Measurements from ENCODE around the gene DEFB118.

DEFB118 gene

DNA sequence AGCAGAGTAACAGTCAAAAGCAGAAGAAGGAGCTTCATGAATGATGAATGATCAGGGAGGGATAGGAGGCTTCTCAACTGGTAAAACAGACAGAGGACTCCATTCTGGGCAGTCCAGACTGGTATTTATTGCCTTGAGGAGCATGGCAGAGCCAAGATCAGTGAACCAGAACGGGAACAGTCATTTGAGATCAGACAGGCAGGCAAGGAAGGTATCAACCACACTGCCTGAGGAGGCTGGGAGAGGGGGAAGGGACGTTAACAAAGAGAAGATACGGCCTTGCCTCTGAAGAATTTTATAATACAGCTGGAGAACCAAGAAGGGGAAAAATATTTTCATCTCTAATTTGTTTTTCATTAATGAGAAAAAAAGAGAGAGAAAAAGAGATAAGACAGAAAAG lies 37.7 kb downstream of the DEFB118 start, which contains the start of gene DEFB121:
DEFB121 (minus strand) TSS at position 101 of the 400 bp plus-strand sequence; CDS start at position 38, 63 bp downstream.
- Histone ChIP-seq H3K27me3 (ENCODE audit: insufficient read depth, low read length) (no peaks in the 10 kb centered on the region), H3K79me2 (ENCODE audit: control insufficient read depth, insufficient read depth, low read length, poor library complexity) (no peaks in the 10 kb centered on the region), H3K23ac (ENCODE audit: low read length) (no peak within 1 kb of the TSS), H3K36me3 (ENCODE audit: control insufficient read depth in 1 of 2, insufficient read depth in 2 of 2, low read length in 2 of 2) (no peaks in the 10 kb centered on the region), H3K4me1 (ENCODE audit: control insufficient read depth in 1 of 2, insufficient read depth in 2 of 2, low read length in 2 of 2) (no peaks in the 10 kb centered on the region), H3K4me2 (ENCODE audit: low read length) (no peak within 1 kb of the TSS), H3K4me3 (ENCODE audit: low read depth, low read length) (no peak within 1 kb of the TSS), H3K79me1 (ENCODE audit: low read length) (no peaks in the 10 kb centered on the region), H2BK120ac (ENCODE audit: insufficient read depth, low read length, poor library complexity) (no peak within 1 kb of the TSS), H2BK5ac (ENCODE audit: low read depth, low read length, poor library complexity) (no peak within 1 kb of the TSS), H4K12ac (ENCODE audit: low read depth, low read length) (no peak within 1 kb of the TSS), H3K14ac (ENCODE audit: low read length) (no peak within 1 kb of the TSS), H3K9me3 (ENCODE audit: insufficient read depth, low read depth, low read length) (peaks cover 17% of the 10 kb centered on the region), H3K9ac (ENCODE audit: low read length) (no peak within 1 kb of the TSS), H3K4ac (ENCODE audit: low read depth, low read length) (no peak within 1 kb of the TSS), H2AK5ac (ENCODE audit: low read length) (no peak within 1 kb of the TSS), H3K18ac (ENCODE audit: low read length) (no peak within 1 kb of the TSS), H4K91ac (ENCODE audit: low read depth, low read length) (no peak within 1 kb of the TSS), H4K8ac (ENCODE audit: low read depth, low read length) (no peak within 1 kb of the TSS), H2BK12ac (ENCODE audit: low read length) (no peak within 1 kb of the TSS), H2AFZ (ENCODE audit: insufficient read depth, low read length, poor library complexity) (no peak within 1 kb of the TSS), H3K27ac (ENCODE audit: low read depth, low read length) (no peak within 1 kb of the TSS)
- WGBS (ENCODE audit: extremely low coverage, insufficient coverage, insufficient read length): no CpG with 5 or more reads among the region's 3 CpGs
- DNase-seq: no peak

GRCh38 chr20:31410011-31410410 lies 41.6 kb downstream of the DEFB118 start:
- H2AK5ac ChIP-seq (ENCODE audit: low read length): no peak overlapping the region
- no peak overlapping the region for H4K91ac ChIP-seq (ENCODE audit: low read depth, low read length)
- H2BK12ac ChIP-seq (ENCODE audit: low read length): no peak overlapping the region
- H3K4me2 ChIP-seq (ENCODE audit: low read length): no peak overlapping the region
- H3K36me3 ChIP-seq (ENCODE audit: control insufficient read depth in 1 of 2, insufficient read depth in 2 of 2, low read length in 2 of 2): no peaks in the 10 kb centered on the region
- no peak overlapping the region for H4K8ac ChIP-seq (ENCODE audit: low read depth, low read length)
- no peak overlapping the region for H3K4me3 ChIP-seq (ENCODE audit: low read depth, low read length)
- WGBS (ENCODE audit: extremely low coverage, insufficient coverage, insufficient read length): no CpG with 5 or more reads among the region's 1 CpG
- H3K79me1 ChIP-seq (ENCODE audit: low read length): no peaks in the 10 kb centered on the region
- no peak overlapping the region for H2BK120ac ChIP-seq (ENCODE audit: insufficient read depth, low read length, poor library complexity)
- no peak overlapping the region for H3K27ac ChIP-seq (ENCODE audit: low read depth, low read length)
- no peak overlapping the region for H3K23ac ChIP-seq (ENCODE audit: low read length)
- no peak overlapping the region for H4K12ac ChIP-seq (ENCODE audit: low read depth, low read length)
- no peaks in the 10 kb centered on the region for H3K27me3 ChIP-seq (ENCODE audit: insufficient read depth, low read length)
- H3K4ac ChIP-seq (ENCODE audit: low read depth, low read length): no peak overlapping the region
- H3K14ac ChIP-seq (ENCODE audit: low read length): no peak overlapping the region
- H3K79me2 ChIP-seq (ENCODE audit: control insufficient read depth, insufficient read depth, low read length, poor library complexity): no peaks in the 10 kb centered on the region
- DNase-seq: no peak
- H3K9me3 ChIP-seq (ENCODE audit: insufficient read depth, low read depth, low read length): peaks cover 17% of the 10 kb centered on the region
- H3K18ac ChIP-seq (ENCODE audit: low read length): no peak overlapping the region
- H2BK5ac ChIP-seq (ENCODE audit: low read depth, low read length, poor library complexity): no peak overlapping the region
- no peak overlapping the region for H2AFZ ChIP-seq (ENCODE audit: insufficient read depth, low read length, poor library complexity)
- no peaks in the 10 kb centered on the region for H3K4me1 ChIP-seq (ENCODE audit: control insufficient read depth in 1 of 2, insufficient read depth in 2 of 2, low read length in 2 of 2)
- no peak overlapping the region for H3K9ac ChIP-seq (ENCODE audit: low read length)

- Histone ChIP-seq H3K4me1 (ENCODE audit: control insufficient read depth in 1 of 2, insufficient read depth in 2 of 2, low read length in 2 of 2) (no peaks in the 10 kb centered on the region), H2AK5ac (ENCODE audit: low read length) (no peak overlapping the region), H2BK120ac (ENCODE audit: insufficient read depth, low read length, poor library complexity) (no peak overlapping the region), H2BK12ac (ENCODE audit: low read length) (no peak overlapping the region), H3K14ac (ENCODE audit: low read length) (no peak overlapping the region), H3K79me1 (ENCODE audit: low read length) (no peaks in the 10 kb centered on the region), H3K9me3 (ENCODE audit: insufficient read depth, low read depth, low read length) (peaks cover 10% of the 10 kb centered on the region), H3K79me2 (ENCODE audit: control insufficient read depth, insufficient read depth, low read length, poor library complexity) (no peaks in the 10 kb centered on the region), H3K27me3 (ENCODE audit: insufficient read depth, low read length) (no peaks in the 10 kb centered on the region), H2BK5ac (ENCODE audit: low read depth, low read length, poor library complexity) (no peak overlapping the region), H4K12ac (ENCODE audit: low read depth, low read length) (no peak overlapping the region), H3K27ac (ENCODE audit: low read depth, low read length) (no peak overlapping the region), H4K91ac (ENCODE audit: low read depth, low read length) (no peak overlapping the region), H3K4ac (ENCODE audit: low read depth, low read length) (no peak overlapping the region), H2AFZ (ENCODE audit: insufficient read depth, low read length, poor library complexity) (no peak overlapping the region), H4K8ac (ENCODE audit: low read depth, low read length) (no peak overlapping the region), H3K36me3 (ENCODE audit: control insufficient read depth in 1 of 2, insufficient read depth in 2 of 2, low read length in 2 of 2) (no peaks in the 10 kb centered on the region), H3K4me2 (ENCODE audit: low read length) (no peak overlapping the region), H3K23ac (ENCODE audit: low read length) (no peak overlapping the region), H3K9ac (ENCODE audit: low read length) (no peak overlapping the region), H3K4me3 (ENCODE audit: low read depth, low read length) (no peak overlapping the region), H3K18ac (ENCODE audit: low read length) (no peak overlapping the region)
- no peak for DNase-seq
- no CpG with 5 or more reads among the region's 6 CpGs for WGBS (ENCODE audit: extremely low coverage, insufficient coverage, insufficient read length)
Measured at GRCh38 chr20:31414381-31414780, 46.0 kb downstream of the DEFB118 start.

DNA sequence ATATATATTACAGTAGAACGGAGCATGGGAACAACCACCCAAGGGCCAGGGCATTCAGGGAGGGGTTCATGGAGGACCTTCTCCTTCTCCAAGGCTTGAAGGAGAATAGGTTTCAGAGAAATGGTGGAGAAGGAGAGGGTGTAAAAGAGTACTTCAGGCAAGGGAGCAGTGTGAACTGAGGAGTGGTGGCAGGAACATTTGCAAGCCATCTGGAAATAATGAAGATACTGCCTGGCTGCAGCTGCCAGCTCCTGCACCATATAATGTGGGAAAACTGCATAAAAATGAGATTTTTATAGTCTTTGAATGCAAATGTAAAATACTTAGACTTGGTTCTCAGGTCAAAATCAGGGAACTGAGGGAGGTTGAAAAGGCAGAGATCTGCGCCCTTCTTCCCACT lies 47.3 kb downstream of the DEFB118 start:
- H3K4me2 ChIP-seq (ENCODE audit: low read length): no peak overlapping the region
- no peak overlapping the region for H2BK5ac ChIP-seq (ENCODE audit: low read depth, low read length, poor library complexity)
- no CpG with 5 or more reads among the region's 2 CpGs for WGBS (ENCODE audit: extremely low coverage, insufficient coverage, insufficient read length)
- no peak overlapping the region for H3K4me3 ChIP-seq (ENCODE audit: low read depth, low read length)
- H3K18ac ChIP-seq (ENCODE audit: low read length): no peak overlapping the region
- no peak overlapping the region for H2BK12ac ChIP-seq (ENCODE audit: low read length)
- H3K4me1 ChIP-seq (ENCODE audit: control insufficient read depth in 1 of 2, insufficient read depth in 2 of 2, low read length in 2 of 2): no peaks in the 10 kb centered on the region
- H3K9me3 ChIP-seq (ENCODE audit: insufficient read depth, low read depth, low read length): peaks cover 10% of the 10 kb centered on the region
- H3K27me3 ChIP-seq (ENCODE audit: insufficient read depth, low read length): no peaks in the 10 kb centered on the region
- H3K14ac ChIP-seq (ENCODE audit: low read length): no peak overlapping the region
- no peak overlapping the region for H4K8ac ChIP-seq (ENCODE audit: low read depth, low read length)
- no peaks in the 10 kb centered on the region for H3K79me2 ChIP-seq (ENCODE audit: control insufficient read depth, insufficient read depth, low read length, poor library complexity)
- no peak overlapping the region for H2BK120ac ChIP-seq (ENCODE audit: insufficient read depth, low read length, poor library complexity)
- H2AK5ac ChIP-seq (ENCODE audit: low read length): no peak overlapping the region
- H3K9ac ChIP-seq (ENCODE audit: low read length): no peak overlapping the region
- no peak overlapping the region for H3K23ac ChIP-seq (ENCODE audit: low read length)
- no peaks in the 10 kb centered on the region for H3K36me3 ChIP-seq (ENCODE audit: control insufficient read depth in 1 of 2, insufficient read depth in 2 of 2, low read length in 2 of 2)
- DNase-seq: no peak
- no peak overlapping the region for H4K91ac ChIP-seq (ENCODE audit: low read depth, low read length)
- no peak overlapping the region for H4K12ac ChIP-seq (ENCODE audit: low read depth, low read length)
- H2AFZ ChIP-seq (ENCODE audit: insufficient read depth, low read length, poor library complexity): no peak overlapping the region
- no peak overlapping the region for H3K27ac ChIP-seq (ENCODE audit: low read depth, low read length)
- H3K4ac ChIP-seq (ENCODE audit: low read depth, low read length): no peak overlapping the region
- no peaks in the 10 kb centered on the region for H3K79me1 ChIP-seq (ENCODE audit: low read length)

Measured in trophoblast cell (in vitro differentiated cells and primary cell).